Stimulated activated naive CD4-positive, alpha-beta T cell treated with Interleukin-2 at 50 U/mL for 16 hours (primary cell): Measurements from ENCODE around the gene FMO3.

Experiments used
- DNase-seq: peaks from one replicate; lab custom pipeline; 2025; lab: John Stamatoyannopoulos, UW

FMO3 gene

DNA sequence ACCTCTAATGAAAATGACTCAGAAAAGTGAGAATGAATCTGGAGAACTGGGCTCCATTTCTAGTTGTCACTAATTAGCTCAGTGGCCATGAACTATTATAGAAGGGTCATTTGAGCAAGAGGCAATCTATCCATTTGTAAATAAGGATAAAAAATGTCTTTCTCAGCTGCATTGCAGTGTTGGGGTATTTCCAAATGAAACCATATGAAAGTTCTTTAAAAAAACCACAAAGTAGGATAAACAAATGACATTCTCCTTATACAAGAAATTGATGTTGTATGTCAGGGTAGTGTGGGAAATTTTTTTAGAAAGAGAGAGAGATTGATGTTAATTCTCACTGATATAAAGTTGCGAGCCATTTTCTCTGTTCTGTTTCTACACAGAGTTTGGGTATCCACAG lies 26.0 kb downstream of the FMO3 start:
- no peak for DNase-seq

DNA sequence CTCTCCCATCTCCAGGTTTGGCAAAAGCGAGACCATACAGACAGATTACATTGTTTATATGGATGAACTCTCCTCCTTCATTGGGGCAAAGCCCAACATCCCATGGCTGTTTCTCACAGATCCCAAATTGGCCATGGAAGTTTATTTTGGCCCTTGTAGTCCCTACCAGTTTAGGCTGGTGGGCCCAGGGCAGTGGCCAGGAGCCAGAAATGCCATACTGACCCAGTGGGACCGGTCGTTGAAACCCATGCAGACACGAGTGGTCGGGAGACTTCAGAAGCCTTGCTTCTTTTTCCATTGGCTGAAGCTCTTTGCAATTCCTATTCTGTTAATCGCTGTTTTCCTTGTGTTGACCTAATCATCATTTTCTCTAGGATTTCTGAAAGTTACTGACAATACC lies 26.4 kb downstream of the FMO3 start:
- DNase-seq: no peak

DNA sequence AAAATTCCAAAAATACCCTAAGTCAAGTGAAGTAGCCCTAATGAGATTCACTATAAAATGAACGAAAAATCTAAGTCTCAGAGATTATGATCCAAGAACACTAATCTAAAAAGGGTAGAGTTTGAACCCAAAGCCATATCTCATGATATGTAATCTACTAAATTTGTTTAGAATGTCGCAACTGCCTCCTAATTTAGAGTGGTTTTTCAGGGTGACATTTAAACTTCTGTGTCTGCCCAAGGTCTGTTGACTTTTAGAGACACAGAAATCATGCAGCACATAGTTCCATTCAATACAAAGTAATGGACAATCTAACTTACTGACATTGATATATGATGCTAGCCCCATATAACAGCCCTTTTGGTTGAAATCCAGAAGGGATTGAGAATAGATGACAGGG lies 28.9 kb downstream of the FMO3 start:
- no peak for DNase-seq

DNA sequence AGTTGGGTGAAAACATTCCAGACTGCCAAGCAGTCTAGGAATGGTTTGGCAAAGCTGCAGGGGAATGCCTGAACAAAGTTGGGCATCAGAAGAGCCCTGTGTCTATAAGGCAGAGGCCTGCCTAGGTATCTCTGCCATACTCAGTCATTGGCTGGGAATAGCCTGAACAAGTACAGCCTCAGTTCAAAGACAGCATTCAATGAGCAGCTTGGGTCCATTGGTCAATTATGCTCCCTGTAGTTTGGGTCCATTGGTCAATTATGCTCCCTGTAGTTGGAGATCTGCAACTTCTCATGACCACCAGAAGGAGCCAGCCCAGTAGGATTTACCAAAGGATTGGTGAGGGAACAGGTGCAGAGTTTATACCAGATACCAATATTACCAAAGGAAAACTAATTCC lies 31.6 kb downstream of the FMO3 start:
- DNase-seq: no peak

DNA sequence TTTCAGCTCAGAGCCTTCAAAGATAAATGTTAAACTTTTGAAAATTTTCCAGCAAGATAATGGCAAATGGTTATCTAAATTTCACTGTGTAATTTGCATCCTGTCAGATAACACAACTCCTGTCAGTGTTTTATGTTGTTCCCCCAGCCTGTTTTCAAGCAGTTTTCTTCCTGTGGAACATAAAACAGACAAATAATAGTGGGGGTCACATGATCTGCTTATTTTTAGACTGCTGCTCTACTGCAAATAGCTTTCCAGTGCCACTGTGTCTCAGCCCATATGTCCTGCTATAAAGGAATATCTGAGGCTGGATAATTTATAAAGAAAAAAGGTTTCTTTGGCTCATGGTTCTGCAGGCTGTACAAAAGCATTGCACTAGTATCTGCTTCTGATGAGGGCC lies 32.2 kb downstream of the FMO3 start:
- DNase-seq: no peak

DNA sequence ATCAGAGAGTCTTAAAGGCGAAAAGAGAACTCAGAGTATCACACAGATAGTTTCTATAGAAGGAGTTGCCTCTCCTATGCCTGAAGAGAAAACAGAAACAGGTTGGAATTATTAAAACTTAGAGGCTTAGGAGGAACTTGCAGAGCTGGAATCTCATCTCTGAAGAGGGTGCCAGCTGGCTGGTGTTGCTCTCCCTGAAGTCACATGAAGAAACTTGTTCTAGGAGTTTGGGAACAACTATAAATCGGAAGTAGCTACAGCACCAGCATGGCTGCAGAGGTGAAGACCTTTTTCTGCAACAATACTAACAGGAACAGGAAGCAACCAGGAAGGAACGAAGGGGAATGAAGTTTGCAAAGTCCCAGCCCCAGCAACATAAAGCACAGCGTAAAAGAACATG lies 35.8 kb downstream of the FMO3 start:
- no peak for DNase-seq

DNA sequence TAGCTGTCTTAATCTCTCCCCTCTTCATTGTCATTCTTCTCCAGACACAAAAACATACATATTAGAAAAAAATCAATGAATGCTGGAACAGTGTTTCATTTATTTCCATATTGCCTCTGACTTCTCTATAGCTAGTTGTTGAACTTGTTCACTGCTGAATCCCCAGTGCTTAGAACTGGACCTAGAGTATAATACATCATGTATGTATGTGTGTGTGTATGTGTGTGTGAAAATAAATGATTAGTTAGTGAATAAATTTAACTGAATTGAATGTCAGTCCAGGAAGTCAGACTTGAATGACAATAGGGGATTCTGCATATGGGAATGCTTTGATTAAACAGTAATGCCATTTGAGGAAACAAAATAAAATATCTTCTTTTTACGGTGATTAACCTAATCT lies 36.4 kb downstream of the FMO3 start:
- no peak for DNase-seq

DNA sequence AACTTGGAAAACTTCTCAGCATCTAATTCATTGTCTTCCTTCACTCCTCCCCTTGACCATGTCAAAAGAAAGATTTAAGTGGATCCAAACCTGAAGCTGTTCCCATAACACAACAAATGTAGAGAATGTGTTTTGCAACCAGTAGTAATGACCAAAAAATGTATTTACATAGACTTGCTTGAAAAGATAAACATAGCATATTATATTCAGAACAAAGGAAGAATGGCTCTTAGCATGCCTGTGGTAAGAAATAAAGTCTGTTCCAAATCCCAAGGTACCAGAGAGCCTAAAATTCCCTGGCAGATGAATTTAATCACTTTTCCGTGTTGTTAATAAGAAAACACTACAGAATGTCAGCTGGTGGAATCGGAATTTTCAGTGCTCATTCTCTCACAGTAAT lies 36.8 kb downstream of the FMO3 start:
- no peak for DNase-seq

DNA sequence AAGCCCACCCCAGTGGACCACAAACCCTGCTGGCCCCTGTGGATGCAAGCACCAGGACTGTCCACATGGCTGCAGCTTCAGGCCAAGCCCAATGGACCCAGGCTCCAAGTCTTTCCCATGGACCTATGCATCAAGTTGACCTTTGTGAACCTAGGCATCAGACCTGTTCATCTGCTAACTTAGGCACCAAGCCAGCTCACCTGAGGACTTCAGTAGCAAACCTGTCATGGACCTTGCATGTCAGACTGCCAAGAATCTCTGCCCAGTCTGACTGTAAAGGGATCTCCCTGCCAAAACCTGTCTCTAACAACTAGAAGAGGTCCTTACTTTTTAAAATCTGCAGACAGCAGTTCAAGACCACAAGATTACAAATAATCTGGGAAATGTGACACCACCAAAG lies 37.8 kb downstream of the FMO3 start:
- no peak for DNase-seq

DNA sequence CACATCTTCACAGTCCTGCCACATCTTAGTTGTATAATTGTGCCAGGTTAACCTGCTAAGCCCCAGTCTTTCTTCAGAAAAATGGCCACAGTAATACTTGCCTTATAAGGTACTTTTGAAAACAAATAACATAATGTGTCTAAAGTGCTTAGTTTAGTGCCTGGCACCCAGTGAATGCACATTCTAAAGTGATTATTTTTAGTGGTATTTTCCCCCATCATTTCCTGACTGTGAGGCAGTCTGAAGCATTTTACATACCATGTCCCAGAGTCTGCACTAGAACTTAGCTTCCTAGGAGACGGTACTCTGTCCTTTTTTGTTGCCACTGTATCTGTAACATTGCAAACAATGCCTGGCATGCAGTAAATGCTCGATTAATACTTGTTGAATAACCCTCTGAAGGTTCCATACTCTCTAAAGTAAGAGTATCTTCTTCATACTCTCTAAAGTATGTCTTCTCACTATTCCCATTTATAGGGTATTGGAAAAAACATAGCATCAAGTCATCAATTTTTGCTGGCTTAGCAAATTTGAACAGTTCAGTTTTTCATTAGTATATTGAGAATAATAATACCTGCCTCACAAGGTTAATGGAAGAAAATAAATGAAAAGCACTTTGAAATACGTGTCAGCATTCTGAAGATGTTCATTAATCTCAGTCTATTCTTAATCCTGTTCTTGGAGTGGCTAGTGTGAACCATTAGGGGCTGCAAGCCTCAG lies 43.7 kb downstream of the FMO3 start:
- no peak for DNase-seq

DNA sequence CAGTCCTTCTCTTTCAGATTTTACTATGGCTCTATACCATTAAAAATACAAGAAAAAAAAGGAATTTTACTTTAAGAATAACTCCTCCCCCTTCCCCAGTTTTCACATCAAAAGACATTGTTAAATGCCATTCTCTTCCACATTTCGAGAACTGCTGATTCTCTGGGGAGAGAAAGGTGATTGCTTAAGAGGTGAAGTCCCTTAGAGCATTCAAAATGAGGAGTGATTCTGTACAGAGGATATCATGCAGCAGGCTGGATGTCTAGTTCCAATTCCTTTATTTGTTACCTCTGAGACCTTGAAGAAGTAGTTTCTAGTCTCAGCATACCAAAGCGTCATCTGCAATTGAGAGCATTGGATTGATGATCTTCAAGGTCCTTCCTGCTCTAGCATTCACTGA lies 46.9 kb downstream of the FMO3 start:
- no peak for DNase-seq

DNA sequence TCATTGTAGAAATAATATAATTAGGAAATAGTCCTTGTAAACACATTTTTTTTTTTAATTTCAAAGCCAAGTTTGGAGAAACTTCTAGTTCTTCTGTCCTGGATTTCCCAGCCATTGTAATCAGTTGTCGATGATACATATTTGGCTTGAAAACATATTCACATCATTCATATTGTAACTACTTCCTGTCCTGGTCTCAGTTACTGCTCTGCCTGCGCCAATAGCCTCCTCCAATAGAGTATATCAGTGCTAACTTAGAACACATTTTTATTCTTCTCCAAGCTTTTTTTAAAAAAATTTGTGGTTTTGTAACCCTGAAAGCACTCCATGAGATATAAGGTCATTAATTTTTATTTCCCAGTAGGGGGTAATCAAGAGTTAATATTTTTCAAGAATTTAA lies 48.3 kb downstream of the FMO3 start:
- DNase-seq: no peak

DNA sequence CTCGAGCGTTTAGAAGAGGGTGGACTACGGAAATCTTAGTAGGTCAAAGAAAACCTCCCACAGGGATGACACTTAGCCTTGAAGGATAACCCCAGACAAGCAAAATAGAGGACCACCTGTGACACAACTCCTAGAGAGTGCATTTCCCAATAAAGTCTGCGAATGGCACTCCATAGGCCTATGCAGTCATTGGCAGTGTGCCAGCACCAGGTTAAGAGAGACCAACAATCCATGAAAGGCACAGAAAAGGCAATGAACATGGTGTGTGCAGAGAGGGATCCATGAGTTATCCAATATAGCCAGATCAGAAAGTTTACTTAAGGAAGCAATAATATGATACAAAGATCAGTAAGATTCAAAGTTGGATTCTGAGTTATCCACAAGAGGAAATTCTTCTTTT lies 49.2 kb downstream of the FMO3 start:
- no peak for DNase-seq

DNA sequence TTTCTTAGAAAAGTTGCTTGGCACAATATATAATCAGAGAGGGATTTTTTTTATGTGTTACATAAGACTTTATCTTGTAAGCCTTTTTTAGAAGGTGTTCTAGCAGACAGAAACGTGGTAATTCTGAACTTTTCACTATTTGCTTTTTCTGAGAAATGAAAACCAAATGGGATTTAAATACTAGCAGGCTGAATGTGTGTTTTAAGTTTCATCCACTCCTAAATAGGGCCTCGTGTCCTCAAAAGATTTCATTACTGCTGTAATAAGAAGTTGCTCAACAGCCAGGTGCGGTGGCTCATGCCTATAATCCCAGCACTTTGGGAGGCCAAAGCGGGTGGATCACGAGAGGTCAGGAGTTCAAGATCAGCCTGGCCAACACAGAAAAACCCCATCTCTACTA lies 49.7 kb downstream of the FMO3 start:
- no peak for DNase-seq

DNA sequence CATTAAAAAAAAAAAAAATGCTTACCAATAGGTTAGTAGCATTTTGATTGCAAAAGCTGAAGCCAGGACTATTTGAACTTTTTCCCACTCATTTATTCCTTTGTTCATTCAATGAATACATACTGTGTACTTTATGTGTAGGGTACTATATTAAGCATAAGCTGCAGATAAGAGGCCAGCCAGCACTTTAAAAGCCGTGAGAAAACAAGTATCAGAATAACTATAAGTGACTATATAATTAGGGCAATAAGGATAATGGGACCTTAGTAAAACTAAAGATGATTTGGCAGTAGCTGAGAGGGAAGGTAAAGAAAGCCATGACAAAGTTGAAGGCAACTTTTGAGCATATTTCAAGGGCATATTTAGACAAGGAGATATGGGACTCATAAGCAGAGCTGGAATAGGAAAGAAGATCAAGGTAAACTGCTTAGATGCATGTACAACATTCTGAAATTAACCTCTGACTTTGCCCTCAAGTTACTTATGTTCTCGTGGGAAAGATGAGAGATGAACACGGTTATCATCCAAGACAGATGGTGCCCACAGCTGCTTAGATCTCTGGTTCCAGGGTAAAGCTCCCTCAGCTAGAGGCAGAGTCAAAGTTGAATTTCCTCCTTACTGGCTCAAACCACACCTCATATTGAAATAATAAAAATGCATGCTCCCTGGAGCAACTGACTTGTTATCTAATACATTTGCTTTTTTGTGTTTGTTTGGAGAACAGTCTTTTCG lies 50.4 kb downstream of the FMO3 start:
- no peak for DNase-seq

DNA sequence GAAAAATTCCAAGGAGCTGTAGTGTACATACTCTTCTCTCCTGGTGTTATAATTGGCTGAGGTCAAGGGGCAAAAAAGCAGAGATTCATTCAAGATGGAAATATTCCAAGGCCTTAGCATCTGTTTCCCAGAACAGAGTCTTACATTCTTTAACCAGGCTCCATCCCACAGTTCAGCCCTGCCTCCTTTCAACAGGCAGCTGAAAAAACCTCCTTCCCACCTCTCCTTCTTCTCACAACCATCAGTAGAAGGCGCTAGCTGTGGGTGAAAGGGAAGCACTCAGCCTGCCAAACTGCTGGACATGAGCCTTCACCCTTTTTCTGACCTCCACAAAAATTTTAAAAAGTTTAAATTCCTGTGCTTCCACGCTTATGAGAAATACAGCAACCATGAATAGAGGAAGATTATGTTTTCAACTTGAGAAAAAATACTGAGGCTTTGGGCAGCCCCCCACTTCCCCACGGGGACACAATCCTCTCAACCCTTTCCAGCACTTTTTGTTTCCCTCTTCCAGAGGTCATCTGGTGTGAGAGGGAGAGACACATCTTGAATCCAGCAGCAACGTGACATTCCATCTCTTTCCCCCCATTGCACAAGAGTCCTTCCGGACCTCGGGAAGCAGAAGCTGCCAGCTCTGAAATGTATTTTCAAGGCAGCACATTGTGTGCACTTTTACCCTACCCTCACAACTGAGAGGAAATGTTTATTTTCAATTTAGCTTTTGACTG lies 51.1 kb downstream of the FMO3 start:
- DNase-seq: no peak

DNA sequence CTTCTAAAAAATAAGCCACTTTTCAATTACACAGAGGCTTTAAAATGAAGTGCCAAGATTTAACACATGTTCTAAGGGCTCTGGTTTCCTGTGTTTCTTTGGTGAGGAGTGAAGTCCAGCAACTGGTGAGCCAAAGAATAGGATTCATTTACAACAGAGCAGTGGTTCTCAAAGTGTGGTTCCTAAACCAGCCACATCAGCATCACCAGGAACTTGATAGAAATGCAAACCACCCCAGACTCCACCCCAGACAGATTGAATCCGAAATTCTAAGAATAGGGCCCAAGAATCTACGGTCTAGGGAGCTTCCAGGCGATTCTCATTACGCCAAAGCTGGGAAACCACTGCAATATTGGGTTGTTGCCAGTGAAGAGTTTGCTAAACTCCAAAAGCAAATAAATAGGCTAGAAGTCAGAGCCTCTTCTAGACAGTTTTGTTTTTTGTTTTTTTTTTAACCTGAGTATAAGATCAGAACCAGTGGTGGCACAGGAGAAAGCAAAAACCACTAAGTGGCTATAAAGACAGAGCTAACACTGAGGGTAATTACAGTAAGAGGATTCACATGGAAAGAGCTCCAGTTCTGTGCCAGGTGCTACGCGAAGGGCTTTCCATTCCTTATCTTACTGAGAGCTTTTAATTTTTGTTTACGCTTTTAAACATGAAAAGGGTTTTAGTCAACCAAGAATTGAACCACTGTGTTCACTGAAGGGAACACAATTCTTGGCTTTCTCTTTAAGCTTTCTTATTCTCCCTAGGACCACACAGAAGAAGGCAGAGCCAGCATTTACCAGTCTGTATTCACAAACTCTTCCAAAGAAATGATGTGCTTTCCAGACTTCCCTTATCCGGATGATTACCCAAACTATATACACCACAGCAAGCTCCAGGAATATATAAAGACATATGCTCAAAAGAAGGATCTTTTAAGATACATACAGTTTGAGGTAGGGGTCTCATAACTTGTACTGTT lies 52.0 kb downstream of the FMO3 start:
- no peak for DNase-seq

DNA sequence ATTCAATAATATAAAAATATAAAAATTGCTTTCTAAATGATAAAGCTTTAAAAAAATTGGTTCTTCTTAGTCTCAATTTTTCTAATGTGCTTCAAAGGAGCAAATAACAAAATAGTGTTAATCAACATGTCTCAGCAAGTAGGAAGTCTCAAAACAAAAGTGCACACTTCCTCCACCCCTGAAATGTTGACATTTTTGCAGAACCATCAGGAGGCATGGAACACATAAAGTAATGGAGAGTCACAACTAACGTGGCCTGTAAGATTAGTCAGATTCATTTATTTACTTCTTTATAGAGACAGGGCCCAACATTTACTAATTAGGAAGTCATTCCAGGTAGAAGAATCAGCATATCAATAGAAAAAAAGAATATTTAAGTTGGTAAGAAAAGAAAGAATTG lies 59.5 kb downstream of the FMO3 start:
- DNase-seq: no peak

DNA sequence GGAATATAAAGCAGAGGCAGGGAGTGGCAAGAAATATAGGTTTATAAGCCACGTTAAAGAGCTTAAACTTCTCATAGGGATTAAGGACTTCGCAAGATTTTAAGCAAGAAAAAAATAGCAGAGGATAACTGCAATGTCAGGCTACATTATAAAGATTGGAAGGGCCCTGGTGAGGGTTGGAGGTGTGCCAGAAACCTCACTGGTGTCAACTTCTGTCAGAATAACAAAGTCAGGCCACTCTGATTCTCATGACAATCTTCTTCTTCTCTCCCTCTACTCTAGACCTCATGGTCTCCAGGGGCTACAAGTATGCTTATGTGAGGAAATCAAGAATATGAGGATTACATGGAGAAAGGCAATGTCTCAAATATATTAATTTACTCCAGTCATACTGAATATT lies 61.8 kb downstream of the FMO3 start:
- no peak for DNase-seq

DNA sequence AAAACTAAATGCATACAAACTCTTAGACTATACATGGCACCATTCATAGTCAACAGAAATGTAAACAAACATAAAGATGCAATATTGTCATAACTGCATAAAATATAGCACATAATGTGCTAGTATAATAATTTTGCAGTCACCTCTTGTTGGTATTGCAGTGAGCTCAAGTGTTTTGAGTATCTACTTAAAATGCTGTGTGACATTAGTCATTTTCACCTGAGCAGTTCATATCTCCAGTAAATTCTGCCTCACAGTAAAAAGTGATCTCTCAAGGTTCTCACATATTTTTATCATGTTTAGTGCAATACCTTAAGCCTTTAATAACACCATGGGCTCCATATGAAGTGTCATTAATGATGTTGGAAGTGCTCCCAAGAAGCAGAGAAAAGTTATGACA lies 64.8 kb downstream of the FMO3 start:
- DNase-seq: no peak

DNA sequence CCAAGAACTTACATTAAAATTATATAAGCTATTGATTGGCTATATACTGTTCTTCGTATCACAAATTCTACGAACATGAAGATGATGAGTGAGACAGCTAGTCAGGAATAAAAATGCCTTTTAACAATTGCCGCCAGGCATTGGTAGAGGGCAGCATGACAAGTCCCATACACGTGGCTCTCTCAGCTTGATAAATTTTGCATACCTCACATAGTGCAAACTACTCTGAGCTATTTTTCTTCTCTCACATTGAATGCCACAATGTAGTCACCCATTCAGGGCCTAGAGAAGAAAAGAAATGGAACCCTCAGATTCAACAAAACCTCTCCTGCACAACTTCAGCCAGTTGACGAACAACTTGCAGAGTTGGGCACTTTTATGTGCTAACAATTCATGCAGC lies 67.4 kb downstream of the FMO3 start:
- DNase-seq: no peak

DNA sequence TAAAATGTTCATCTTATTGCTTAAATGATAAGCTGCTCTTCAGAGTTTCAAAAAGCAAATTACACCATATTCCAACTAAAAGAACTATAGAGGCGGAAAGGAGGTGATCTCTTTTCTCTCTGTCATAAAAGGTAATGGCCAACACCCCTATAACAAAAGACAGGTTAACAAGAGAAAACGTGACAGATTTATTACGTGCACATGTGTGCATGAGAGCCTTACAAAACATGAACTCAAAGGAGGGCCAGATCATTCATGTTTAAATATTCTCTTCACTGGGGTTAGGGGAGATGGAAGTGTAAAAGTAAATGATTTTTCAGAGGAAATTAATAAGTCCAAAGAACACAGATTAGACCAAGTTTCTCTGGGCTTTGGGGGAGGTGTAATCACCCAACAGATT lies 67.8 kb downstream of the FMO3 start:
- no peak for DNase-seq
